MM.1S (cell line): Measurements from ENCODE around the gene TMEM115.

Experiments used
- DNase-seq: peaks from one replicate; pipeline ENCODE4 v3.0.0-alpha.2; 2015
- H2AFZ ChIP-seq: fragments of 300-600 bp; sonication (generic); 2 replicates; pipeline ENCODE4 v1.6.0; 2016; ENCODE audit warnings: antibody characterized with exemption, low read length
- H3F3A ChIP-seq: fragments of 300-600 bp; sonication (generic); 2 replicates; pipeline ENCODE4 v1.6.1; 2016; ENCODE audit warnings: mild to moderate bottlenecking, antibody characterized with exemption, low read length, moderate library complexity, mixed read lengths; ENCODE audit not compliant: insufficient read depth
- H3K27ac ChIP-seq: fragments of 300-600 bp; sonication (generic); 2 replicates; pipeline ENCODE4 v1.5.1; 2016; ENCODE audit warnings: mild to moderate bottlenecking, low read length
- H3K27me3 ChIP-seq: fragments of 300-600 bp; sonication (generic); replicated peaks from 2 replicates; pipeline ENCODE4 v1.6.0; 2016; ENCODE audit warnings: low read length; ENCODE audit not compliant: insufficient read depth
- H3K36me3 ChIP-seq: fragments of 300-600 bp; sonication (generic); replicated peaks from 2 replicates; pipeline ENCODE4 v1.6.1; 2016; ENCODE audit warnings: mild to moderate bottlenecking, low read length, mixed read lengths; ENCODE audit not compliant: insufficient read depth
- H3K4me1 ChIP-seq: fragments of 300-600 bp; sonication (generic); 2 replicates; pipeline ENCODE4 v1.6.1; 2016; ENCODE audit warnings: low read length, mixed read lengths
- H3K4me2 ChIP-seq: fragments of 300-600 bp; sonication (generic); 2 replicates; pipeline ENCODE4 v1.6.0; 2016; ENCODE audit warnings: low read depth, low read length
- H3K4me3 ChIP-seq: fragments of 300-600 bp; sonication (generic); 2 replicates; pipeline ENCODE4 v1.5.1; 2016; ENCODE audit warnings: low read length, mixed read lengths
- H3K79me2 ChIP-seq: fragments of 300-600 bp; sonication (generic); 2 replicates; pipeline ENCODE4 v1.6.1; 2016; ENCODE audit warnings: mixed run types, low read length, mixed read lengths
- H3K9ac ChIP-seq: fragments of 300-600 bp; sonication (generic); 2 replicates; pipeline ENCODE4 v1.6.1; 2016; ENCODE audit warnings: low read length, mixed read lengths
- H3K9me2 ChIP-seq: fragments of 300-600 bp; sonication (generic); replicated peaks from 2 replicates; pipeline ENCODE4 v1.6.1; 2016; ENCODE audit warnings: mild to moderate bottlenecking, low read length, mixed read lengths; ENCODE audit not compliant: insufficient read depth
- H3K9me3 ChIP-seq: fragments of 300-600 bp; sonication (generic); replicated peaks from 2 replicates; pipeline ENCODE4 v1.6.1; 2016; ENCODE audit warnings: mild to moderate bottlenecking, low read length, mixed read lengths; ENCODE audit not compliant: insufficient read depth
- H4K20me1 ChIP-seq: fragments of 300-600 bp; sonication (generic); 2 replicates; pipeline ENCODE4 v1.6.1; 2016; ENCODE audit warnings: mild to moderate bottlenecking, low read length, moderate library complexity, mixed read lengths; ENCODE audit not compliant: insufficient read depth
- CTCF ChIP-seq: fragments of 300-600 bp; sonication (generic); IDR thresholded peaks from 2 replicates; pipeline ENCODE4 v1.5.1; 2016; ENCODE audit warnings: antibody characterized with exemption, low read length, mixed read lengths
- EZH2 ChIP-seq: fragments of 300-600 bp; sonication (generic); optimal IDR thresholded peaks from 2 replicates; pipeline ENCODE3; 2017; ENCODE audit warnings: low read depth, mild to moderate bottlenecking, antibody characterized with exemption, low read length, mixed read lengths
- EZH2phosphoT487 ChIP-seq: fragments of 300-600 bp; sonication (generic); IDR thresholded peaks from 2 replicates; pipeline ENCODE4 v1.6.1; 2018; ENCODE audit warnings: antibody characterized with exemption, low read length

TMEM115 gene

GRCh38 chr3:50334339-50335075 is 24.8 kb downstream of the TMEM115 start:
- Histone ChIP-seq H4K20me1 (no peaks in the 10 kb centered on the region), H3K27ac (no peak overlapping the region), H3K9me2 (no peaks in the 10 kb centered on the region), H3K9me3 (no peaks in the 10 kb centered on the region), H3K79me2 (peaks cover 74% of the 10 kb centered on the region), H3K4me1 (peaks cover 4% of the 10 kb centered on the region; the same call in 1 of the 2 replicates), H3K27me3 (no peaks in the 10 kb centered on the region), H2AFZ (no peak overlapping the region), H3K4me3 (no peak overlapping the region), H3F3A (peaks cover 20% of the 10 kb centered on the region), H3K9ac (no peak overlapping the region; the same call in 1 of the 2 replicates), H3K4me2 (peak overlapping the region; percentile 34; the same call in 1 of the 2 replicates), H3K36me3 (peaks cover 14% of the 10 kb centered on the region)
- no peak for DNase-seq
- TF ChIP-seq EZH2phosphoT487 (no peak), EZH2 (no peak), CTCF (no peak)

GRCh38 chr3:50333744-50334328 is 25.5 kb downstream of the TMEM115 start:
- Histone ChIP-seq H3K9me2 (no peaks in the 10 kb centered on the region), H3K36me3 (peaks cover 14% of the 10 kb centered on the region), H3K9me3 (no peaks in the 10 kb centered on the region), H3K79me2 (peaks cover 74% of the 10 kb centered on the region), H3F3A (peaks cover 24% of the 10 kb centered on the region), H4K20me1 (no peaks in the 10 kb centered on the region), H3K27me3 (no peaks in the 10 kb centered on the region), H3K4me2 (no peak overlapping the region), H3K4me3 (no peak overlapping the region), H3K27ac (no peak overlapping the region), H3K4me1 (peaks cover 4% of the 10 kb centered on the region; the same call in 1 of the 2 replicates), H3K9ac (no peak overlapping the region; the same call in 1 of the 2 replicates), H2AFZ (no peak overlapping the region)
- DNase-seq: no peak
- TF ChIP-seq EZH2 (no peak), CTCF (no peak), EZH2phosphoT487 (no peak)

- Histone ChIP-seq H3K79me2 (peaks cover 77% of the 10 kb centered on the region), H3F3A (peaks cover 18% of the 10 kb centered on the region), H4K20me1 (no peaks in the 10 kb centered on the region), H2AFZ (no peak overlapping the region), H3K27ac (no peak overlapping the region), H3K36me3 (peaks cover 14% of the 10 kb centered on the region), H3K4me1 (0 out of 2 replicates have a peak, but pooled peaks cover 5% of the 10 kb centered on the region), H3K4me3 (no peak overlapping the region), H3K4me2 (no peak overlapping the region), H3K9me2 (no peaks in the 10 kb centered on the region), H3K27me3 (no peaks in the 10 kb centered on the region), H3K9ac (no peak overlapping the region), H3K9me3 (no peaks in the 10 kb centered on the region)
- DNase-seq: no peak
- TF ChIP-seq CTCF (no peak), EZH2 (no peak), EZH2phosphoT487 (no peak)
Observed at GRCh38 chr3:50331364-50331907, 27.9 kb downstream of the TMEM115 start.
